Right cardiac atrium (tissue), 5 donors: ENCODE data around the gene GRB10. TPM values are rescaled to one million over a fixed set of nuclear protein-coding genes. Genes with fewer than 3 reads are reported as not detected.

ENCODE experiments used
- ATAC-seq, 2 donors: fragments of 200-7000 bp; cut with Tn5 transposase; one replicate each; pipeline versions ENCODE4 v1.8.0 to v1.9.1; 2020; ENCODE audit warnings: moderate library complexity in 2 of 2, mild to moderate bottlenecking in 1 of 2
- DNase-seq, 3 donors: peaks; one replicate each; pipeline ENCODE4 v3.0.0-alpha.2; 2020
- H3K27ac ChIP-seq: one replicate; pipeline ENCODE4 v1.5.1; 2013; ENCODE audit warnings: mild to moderate bottlenecking, low read length, control low read depth, moderate library complexity
- H3K27me3 ChIP-seq: one replicate; pipeline ENCODE4 v1.6.1; 2013; ENCODE audit not compliant: control insufficient read depth, insufficient read depth
- H3K4me1 ChIP-seq: one replicate; pipeline ENCODE4 v1.6.1; 2013; ENCODE audit warnings: low read length; ENCODE audit not compliant: control insufficient read depth, insufficient read depth
- H3K4me3 ChIP-seq: one replicate; pipeline ENCODE4 v1.5.1; 2013; ENCODE audit warnings: low read length, control low read depth
- H3K9me3 ChIP-seq: one replicate; pipeline ENCODE4 v1.6.1; 2013; ENCODE audit warnings: low read length; ENCODE audit not compliant: control insufficient read depth
- WGBS: extraction: QIAGEN DNeasy Blood & Tissue Kit; methylation state at CpG from one replicate; pipeline ENCODE4 v1.1.7; 2013; 5-methylcytosine and 5-hydroxymethylcytosine counted together
- intact Hi-C, 4 donors: fragments of 100-400 bp; cut with DNase I; formaldehyde crosslinking; loops; one replicate each; pipeline versions ENCODE4 v1.11.0 to v1.14.0; 2022 to 2023
- polyA plus RNA-seq: library from polyadenylated mRNA; stranded (reverse); fragments of 200-250 nt; gene quantifications from one replicate; pipeline ENCODE4 v1.2.3, GENCODE V29; 2013
- total RNA-seq, 4 donors: library from RNA; stranded (reverse); fragmentation: NEBNext Ultra II Directional; extraction: Animal tissue kit (Norgen Biotek cat#: 25700); gene quantifications; one replicate each; pipeline ENCODE4 v1.2.1, GENCODE V29; 2021
- donor health status: healthy with polysubstance abuse.
- donor health status: DM: no; HTN: yes; CAD: no.
- donor health status: DM: no; HTN: no; CAD: no.
- donor health status: DM: no; HTN: yes; CAD: no; lungs with severe emphysema.
- donor health status: DM: yes; HTN: yes; CAD: no.

GRB10 gene
- total and polyA plus RNA-seq, 5 donors: 35.2 to 86.0 (median 60.2) TPM

DNA sequence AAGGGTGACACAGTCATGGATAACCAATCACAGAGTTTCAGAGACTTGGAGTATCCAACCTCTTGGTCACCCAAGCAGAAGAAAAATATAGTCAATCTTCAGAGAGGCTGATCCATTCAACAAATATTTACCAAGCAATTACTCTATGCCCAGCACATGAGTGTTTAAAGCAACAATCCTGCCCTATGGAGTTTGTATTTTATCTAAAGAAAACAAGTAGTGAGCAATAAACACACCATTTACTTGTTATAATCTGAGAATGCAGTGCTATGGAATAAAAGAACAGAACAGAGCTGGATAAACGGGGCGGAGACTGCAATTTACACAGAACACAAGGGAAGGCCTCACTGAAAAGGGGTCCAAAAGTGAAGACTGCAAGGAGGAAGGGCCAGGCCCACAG is 63.8 kb downstream of the GRB10 start:
- no peaks in the 10 kb centered on the region for H3K9me3 ChIP-seq
- WGBS: 66% methylated on average over 2 of the region's 2 CpGs
- H3K4me3 ChIP-seq: no peak overlapping the region
- intact Hi-C loops: no loop called here
- DNase-seq (no peak), ATAC-seq (no peak)
- no peak overlapping the region for H3K27ac ChIP-seq
- peaks cover 34% of the 10 kb centered on the region for H3K4me1 ChIP-seq
- no peaks in the 10 kb centered on the region for H3K27me3 ChIP-seq

GRCh38 chr7:50718311-50718710 is 64.4 kb downstream of the GRB10 start:
- Histone ChIP-seq H3K4me1 (peaks cover 33% of the 10 kb centered on the region), H3K9me3 (no peaks in the 10 kb centered on the region), H3K27ac (no peak overlapping the region), H3K4me3 (no peak overlapping the region), H3K27me3 (no peaks in the 10 kb centered on the region)
- peak in 1 of 2 donors; percentile 22 for ATAC-seq
- intact Hi-C loops: no loop called here
- peak in 1 of 3 donors; percentile 69 for DNase-seq
- WGBS: 54% methylated on average over 6 of the region's 6 CpGs

- 84% methylated on average over 4 of the region's 4 CpGs for WGBS
- intact Hi-C loops: no loop called here
- H3K9me3 ChIP-seq: no peaks in the 10 kb centered on the region
- ATAC-seq (no peak), DNase-seq (no peak)
- no peaks in the 10 kb centered on the region for H3K27me3 ChIP-seq
- no peak overlapping the region for H3K4me3 ChIP-seq
- H3K27ac ChIP-seq: no peak overlapping the region
- H3K4me1 ChIP-seq: peaks cover 39% of the 10 kb centered on the region
Observed at GRCh38 chr7:50717181-50717580, 65.5 kb downstream of the GRB10 start.

- Histone ChIP-seq H3K27me3 (no peaks in the 10 kb centered on the region), H3K9me3 (no peaks in the 10 kb centered on the region), H3K27ac (no peak overlapping the region), H3K4me1 (peaks cover 36% of the 10 kb centered on the region), H3K4me3 (no peak overlapping the region)
- no peak for DNase-seq
- 76% methylated on average over 4 of the region's 4 CpGs for WGBS
- ATAC-seq: no peak
- intact Hi-C loops: no loop called here
Observed at GRCh38 chr7:50714857-50715256, 67.8 kb downstream of the GRB10 start.

DNA sequence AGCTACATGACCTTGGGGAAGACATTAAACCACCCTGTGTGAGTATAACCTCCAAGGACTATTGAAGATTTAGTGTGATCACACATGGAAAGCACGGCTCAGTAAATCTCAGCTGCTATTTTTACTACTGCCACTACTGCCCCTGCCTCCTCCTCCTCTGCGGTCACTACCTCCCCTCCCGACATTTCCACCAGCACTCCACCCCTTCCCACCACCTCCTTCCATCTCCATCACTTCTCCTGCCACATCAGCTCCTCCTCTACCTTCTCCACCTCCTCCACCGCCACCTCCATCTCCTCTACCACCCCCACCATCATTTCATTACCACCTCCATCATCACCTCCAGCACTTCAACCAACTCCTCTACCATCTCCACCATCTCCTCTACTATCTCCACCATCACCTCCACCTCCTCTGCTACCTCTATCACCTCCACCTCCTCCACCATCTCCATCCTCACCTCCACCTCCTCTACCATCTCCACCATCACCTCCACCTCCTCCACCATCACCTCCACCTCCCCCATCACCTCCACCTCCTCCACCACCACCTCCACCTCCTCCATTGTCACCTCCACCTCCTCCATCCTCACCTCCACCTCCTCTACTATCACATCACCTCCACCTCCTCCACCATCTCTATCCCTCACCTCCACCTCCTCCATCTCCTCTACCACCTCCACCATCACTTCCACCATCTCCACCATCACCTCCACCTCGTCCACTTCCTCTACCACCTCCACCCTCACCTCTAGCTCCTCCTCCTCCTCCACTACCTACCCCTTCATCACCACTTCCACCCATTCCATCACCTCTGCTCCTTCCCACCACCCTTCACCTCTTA is 69.4 kb downstream of the GRB10 start:
- intact Hi-C loops: no loop called here
- H3K9me3 ChIP-seq: no peaks in the 10 kb centered on the region
- no peak overlapping the region for H3K4me3 ChIP-seq
- peak in 1 of 2 donors; percentile 28 for ATAC-seq
- peak overlapping the region; percentile 73 for H3K27ac ChIP-seq
- peaks cover 38% of the 10 kb centered on the region for H3K4me1 ChIP-seq
- 52% methylated on average over 5 of the region's 5 CpGs for WGBS
- DNase-seq: no peak
- H3K27me3 ChIP-seq: no peaks in the 10 kb centered on the region

DNA sequence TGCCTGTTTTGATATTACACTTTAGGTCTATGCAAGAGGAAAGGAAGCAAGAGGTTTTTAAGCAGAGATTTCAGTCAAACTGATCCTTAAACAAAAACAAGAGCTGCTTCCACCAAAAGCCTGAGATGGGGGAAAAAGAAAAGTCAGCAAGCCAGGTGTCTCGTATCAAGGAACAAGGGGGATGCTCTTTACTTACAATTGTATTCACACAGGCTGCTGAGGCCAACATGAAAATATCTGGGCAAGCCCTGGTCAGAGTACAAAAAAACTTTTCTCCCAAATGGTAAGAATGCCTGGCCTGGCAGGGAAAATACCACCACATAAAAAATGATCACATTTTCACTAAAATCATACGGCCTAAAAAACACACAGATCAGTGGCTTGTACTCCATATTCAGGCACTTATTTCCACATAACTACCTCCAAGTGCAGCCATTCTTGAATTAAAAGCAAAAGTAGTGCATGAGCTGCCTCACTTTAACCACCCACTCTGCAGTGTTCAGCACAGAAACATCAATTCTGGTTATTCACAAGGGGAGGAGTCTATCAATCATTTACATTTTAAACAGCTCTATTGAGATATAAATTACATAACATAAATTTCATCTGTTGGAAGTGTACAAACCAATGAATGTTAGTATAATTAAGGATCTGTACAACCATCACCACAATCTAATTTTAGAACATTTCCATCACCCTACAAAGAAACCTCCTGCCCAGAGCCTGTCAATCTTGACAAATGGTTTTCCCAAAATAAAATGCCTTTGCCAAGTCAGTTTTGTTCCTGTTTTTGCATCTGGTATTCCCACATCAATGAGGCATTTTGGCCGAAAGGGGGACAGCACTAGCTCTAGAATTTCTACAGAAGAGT is 70.2 kb downstream of the GRB10 start:
- 38% methylated on average over 3 of the region's 3 CpGs for WGBS
- no peaks in the 10 kb centered on the region for H3K9me3 ChIP-seq
- H3K27me3 ChIP-seq: no peaks in the 10 kb centered on the region
- H3K4me3 ChIP-seq: no peak overlapping the region
- H3K4me1 ChIP-seq: peaks cover 32% of the 10 kb centered on the region
- H3K27ac ChIP-seq: peak overlapping the region; percentile 73
- intact Hi-C loops: no loop called here
- no peak for DNase-seq
- ATAC-seq: no peak

DNA sequence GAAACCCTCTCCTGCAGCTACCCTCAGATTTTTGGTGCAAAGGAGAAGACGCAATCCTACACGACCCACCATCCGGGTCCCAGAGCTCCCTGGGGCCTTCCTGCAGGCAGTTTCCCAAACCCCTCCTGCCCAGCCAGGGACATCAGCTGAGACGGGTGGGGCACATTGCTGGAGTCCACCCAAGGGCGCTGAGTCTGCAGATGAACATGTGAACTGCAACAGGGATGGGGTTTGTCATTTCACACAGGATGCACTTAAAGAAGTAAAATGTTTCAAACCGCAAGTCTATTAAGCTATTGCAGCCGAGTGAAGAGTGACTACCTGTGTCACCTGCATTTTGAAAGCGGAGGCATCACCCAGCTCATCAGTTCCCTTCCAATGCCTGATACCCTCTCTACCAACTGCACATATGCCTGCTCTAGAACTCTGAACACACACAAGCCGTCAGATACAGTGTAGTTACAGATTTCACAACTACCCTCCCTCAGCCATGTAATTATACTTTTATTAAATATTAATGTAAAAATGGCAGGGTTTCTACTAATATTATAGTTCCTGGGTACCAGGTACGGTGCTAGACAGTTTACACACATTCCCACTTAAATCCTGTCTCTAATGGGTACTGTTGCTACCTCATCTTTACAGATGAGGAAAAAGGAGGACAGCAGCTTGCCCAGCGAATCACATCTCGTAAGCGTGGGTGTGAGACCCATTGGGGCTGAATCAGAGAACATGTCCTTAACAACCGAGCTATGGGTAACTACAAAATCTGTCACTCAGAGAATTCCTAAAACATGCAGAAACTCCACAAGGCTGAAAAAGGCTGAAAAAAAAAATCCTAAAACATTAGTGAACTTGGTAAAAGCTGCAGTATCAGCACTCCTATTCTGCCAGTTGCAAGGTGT is 71.2 kb downstream of the GRB10 start:
- peaks cover 31% of the 10 kb centered on the region for H3K4me1 ChIP-seq
- peak; percentile 30 to 47 for ATAC-seq
- intact Hi-C loops: no loop called here

DNA sequence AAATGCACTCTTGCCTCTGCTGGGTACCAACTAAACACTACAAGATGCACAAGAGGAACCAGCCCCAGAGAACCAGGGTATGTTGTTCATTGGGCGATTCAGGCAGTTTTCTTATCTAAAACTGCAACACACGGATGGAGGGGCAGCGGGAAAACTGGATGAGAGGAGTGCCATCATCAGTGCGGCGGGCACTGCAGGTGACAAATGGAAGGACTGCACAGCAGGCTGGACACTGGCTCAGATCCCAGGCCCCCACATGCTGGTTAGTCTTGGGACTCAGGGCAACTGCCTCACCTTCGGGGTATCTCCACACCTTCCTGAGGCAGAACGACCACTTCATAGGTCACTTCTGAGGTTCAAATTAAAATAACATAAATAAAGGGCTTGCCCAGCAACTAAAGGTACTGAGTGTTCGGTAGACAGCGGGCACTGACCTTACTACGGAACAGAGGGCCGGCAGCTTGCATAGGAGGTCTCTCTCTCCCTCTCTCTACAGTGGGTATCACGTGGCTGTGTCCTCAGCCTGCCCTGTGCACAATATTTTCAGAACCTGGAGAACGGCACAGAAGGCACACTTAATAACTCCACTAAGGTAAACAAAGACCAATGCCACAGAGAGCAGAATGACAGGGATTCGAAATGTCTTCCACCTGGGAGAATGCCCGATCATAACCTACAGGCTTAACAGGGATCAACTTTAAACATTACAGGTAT is 72.1 kb downstream of the GRB10 start:
- 87% methylated on average over 15 of the region's 15 CpGs for WGBS
- Histone ChIP-seq H3K4me3 (no peak overlapping the region), H3K9me3 (no peaks in the 10 kb centered on the region), H3K27me3 (no peaks in the 10 kb centered on the region), H3K27ac (no peak overlapping the region), H3K4me1 (peaks cover 33% of the 10 kb centered on the region)
- intact Hi-C loops: no loop called here
- DNase-seq (no peak), ATAC-seq (no peak)

More for the DNA sequence above, 71.2 kb downstream of the GRB10 start:
- DNase-seq: peak; percentile 53 to 77 (median 77)
- 59% methylated on average over 14 of the region's 14 CpGs for WGBS
- no peak overlapping the region for H3K27ac ChIP-seq
- H3K9me3 ChIP-seq: no peaks in the 10 kb centered on the region
- H3K4me3 ChIP-seq: no peak overlapping the region
- H3K27me3 ChIP-seq: no peaks in the 10 kb centered on the region

- intact Hi-C loops: no loop called here
- H3K4me3 ChIP-seq: no peak overlapping the region
- ATAC-seq: peak; percentile 12 to 40
- no peak overlapping the region for H3K27ac ChIP-seq
- no peaks in the 10 kb centered on the region for H3K27me3 ChIP-seq
- 65% methylated on average over 7 of the region's 7 CpGs for WGBS
- H3K9me3 ChIP-seq: no peaks in the 10 kb centered on the region
- H3K4me1 ChIP-seq: peaks cover 28% of the 10 kb centered on the region
- no peak for DNase-seq
Observed at GRCh38 chr7:50709151-50709550, 73.5 kb downstream of the GRB10 start.
